Stimulated activated naive CD8-positive, alpha-beta T cell treated with anti-CD3 and anti-CD28 coated beads, Interleukin-15, Interleukin-2, amounts not matched to agents 100 ng/mL and 50 ng/mL, for 24 hours (primary cell): ENCODE results near the gene MAP4K4.

Experiments used
- H3K27ac Mint-ChIP-seq: one replicate; pipeline ENCODE4 v1.8.0; 2021; ENCODE audit warnings: mild to moderate bottlenecking, mixed read lengths
- H3K27me3 Mint-ChIP-seq: one replicate; pipeline ENCODE4 v1.8.0; 2021; ENCODE audit warnings: mixed read lengths
- H3K36me3 Mint-ChIP-seq: one replicate; pipeline ENCODE4 v1.8.0; 2021; ENCODE audit warnings: low read depth, mixed read lengths
- H3K4me1 Mint-ChIP-seq: one replicate; pipeline ENCODE4 v1.8.0; 2021; ENCODE audit warnings: low read depth, mixed read lengths
- H3K4me3 Mint-ChIP-seq: one replicate; pipeline ENCODE4 v1.8.0; 2021; ENCODE audit warnings: mild to moderate bottlenecking, mixed read lengths
- H3K9me3 Mint-ChIP-seq: one replicate; pipeline ENCODE4 v1.8.0; 2021; ENCODE audit warnings: mixed read lengths

MAP4K4 gene

GRCh38 chr2:101723371-101724124 is 26.0 kb downstream of the MAP4K4 start:
- Mint-ChIP-seq H3K4me3 (peak overlapping the region; percentile 35), H3K27me3 (no peaks in the 10 kb centered on the region), H3K27ac (peak overlapping the region; percentile 81), H3K4me1 (peaks cover 100% of the 10 kb centered on the region), H3K36me3 (peaks cover 39% of the 10 kb centered on the region), H3K9me3 (peaks cover 15% of the 10 kb centered on the region)

GRCh38 chr2:101724125-101724474 is 26.6 kb downstream of the MAP4K4 start:
- peaks cover 15% of the 10 kb centered on the region for H3K9me3 Mint-ChIP-seq
- peak overlapping the region; percentile 81 for H3K27ac Mint-ChIP-seq
- no peaks in the 10 kb centered on the region for H3K27me3 Mint-ChIP-seq
- H3K4me3 Mint-ChIP-seq: no peak overlapping the region
- peaks cover 100% of the 10 kb centered on the region for H3K4me1 Mint-ChIP-seq
- peaks cover 39% of the 10 kb centered on the region for H3K36me3 Mint-ChIP-seq

- peaks cover 100% of the 10 kb centered on the region for H3K4me1 Mint-ChIP-seq
Observed at GRCh38 chr2:101725038-101725437, 27.5 kb downstream of the MAP4K4 start.

GRCh38 chr2:101725515-101726192 is 28.1 kb downstream of the MAP4K4 start:
- Mint-ChIP-seq H3K4me3 (no peak overlapping the region), H3K27me3 (no peaks in the 10 kb centered on the region), H3K27ac (no peak overlapping the region), H3K4me1 (peaks cover 100% of the 10 kb centered on the region), H3K9me3 (peaks cover 11% of the 10 kb centered on the region), H3K36me3 (peaks cover 31% of the 10 kb centered on the region)

More at GRCh38 chr2:101725038-101725437, 27.5 kb downstream of the MAP4K4 start:
- Mint-ChIP-seq H3K9me3 (peaks cover 11% of the 10 kb centered on the region), H3K27ac (no peak overlapping the region), H3K27me3 (no peaks in the 10 kb centered on the region), H3K36me3 (peaks cover 31% of the 10 kb centered on the region), H3K4me3 (no peak overlapping the region)

GRCh38 chr2:101728865-101729264 is 31.4 kb downstream of the MAP4K4 start:
- H3K27ac Mint-ChIP-seq: peak overlapping the region; percentile 87

GRCh38 chr2:101729521-101730190 is 32.1 kb downstream of the MAP4K4 start:
- peaks cover 14% of the 10 kb centered on the region for H3K36me3 Mint-ChIP-seq
- peak overlapping the region; percentile 86 for H3K27ac Mint-ChIP-seq
- H3K4me1 Mint-ChIP-seq: peaks cover 97% of the 10 kb centered on the region
- no peaks in the 10 kb centered on the region for H3K27me3 Mint-ChIP-seq
- no peaks in the 10 kb centered on the region for H3K9me3 Mint-ChIP-seq
- H3K4me3 Mint-ChIP-seq: peak overlapping the region; percentile 82

More at GRCh38 chr2:101728865-101729264, 31.4 kb downstream of the MAP4K4 start:
- no peaks in the 10 kb centered on the region for H3K9me3 Mint-ChIP-seq
- H3K36me3 Mint-ChIP-seq: peaks cover 14% of the 10 kb centered on the region
- H3K4me1 Mint-ChIP-seq: peaks cover 97% of the 10 kb centered on the region
- H3K4me3 Mint-ChIP-seq: no peak overlapping the region
- no peaks in the 10 kb centered on the region for H3K27me3 Mint-ChIP-seq

- no peak overlapping the region for H3K4me3 Mint-ChIP-seq
- H3K27me3 Mint-ChIP-seq: no peaks in the 10 kb centered on the region
- no peak overlapping the region for H3K27ac Mint-ChIP-seq
- H3K4me1 Mint-ChIP-seq: peaks cover 97% of the 10 kb centered on the region
- no peaks in the 10 kb centered on the region for H3K9me3 Mint-ChIP-seq
- peaks cover 9% of the 10 kb centered on the region for H3K36me3 Mint-ChIP-seq
Observed at GRCh38 chr2:101731221-101732054, 33.9 kb downstream of the MAP4K4 start.

GRCh38 chr2:101732199-101732598 is 34.7 kb downstream of the MAP4K4 start:
- Mint-ChIP-seq H3K4me3 (no peak overlapping the region), H3K9me3 (no peaks in the 10 kb centered on the region), H3K4me1 (peaks cover 97% of the 10 kb centered on the region), H3K27me3 (no peaks in the 10 kb centered on the region), H3K27ac (peak overlapping the region; percentile 42), H3K36me3 (peaks cover 9% of the 10 kb centered on the region)

GRCh38 chr2:101732773-101733256 is 35.3 kb downstream of the MAP4K4 start:
- no peaks in the 10 kb centered on the region for H3K9me3 Mint-ChIP-seq
- H3K36me3 Mint-ChIP-seq: peaks cover 9% of the 10 kb centered on the region
- H3K27me3 Mint-ChIP-seq: no peaks in the 10 kb centered on the region
- H3K4me1 Mint-ChIP-seq: peaks cover 97% of the 10 kb centered on the region
- peak overlapping the region; percentile 71 for H3K27ac Mint-ChIP-seq
- H3K4me3 Mint-ChIP-seq: peak overlapping the region; percentile 18

- no peaks in the 10 kb centered on the region for H3K9me3 Mint-ChIP-seq
- H3K27ac Mint-ChIP-seq: peak overlapping the region; percentile 71
- peak overlapping the region; percentile 18 for H3K4me3 Mint-ChIP-seq
- peaks cover 97% of the 10 kb centered on the region for H3K4me1 Mint-ChIP-seq
- H3K36me3 Mint-ChIP-seq: peaks cover 9% of the 10 kb centered on the region
- H3K27me3 Mint-ChIP-seq: no peaks in the 10 kb centered on the region
Observed at GRCh38 chr2:101733257-101733993, 35.9 kb downstream of the MAP4K4 start.

- peaks cover 9% of the 10 kb centered on the region for H3K36me3 Mint-ChIP-seq
- H3K4me3 Mint-ChIP-seq: no peak overlapping the region
- peaks cover 97% of the 10 kb centered on the region for H3K4me1 Mint-ChIP-seq
- no peaks in the 10 kb centered on the region for H3K9me3 Mint-ChIP-seq
- H3K27ac Mint-ChIP-seq: no peak overlapping the region
- no peaks in the 10 kb centered on the region for H3K27me3 Mint-ChIP-seq
Observed at GRCh38 chr2:101734505-101735165, 37.1 kb downstream of the MAP4K4 start.

GRCh38 chr2:101735166-101735533 is 37.6 kb downstream of the MAP4K4 start:
- no peak overlapping the region for H3K4me3 Mint-ChIP-seq
- H3K36me3 Mint-ChIP-seq: peaks cover 7% of the 10 kb centered on the region
- no peak overlapping the region for H3K27ac Mint-ChIP-seq
- H3K9me3 Mint-ChIP-seq: no peaks in the 10 kb centered on the region
- H3K27me3 Mint-ChIP-seq: no peaks in the 10 kb centered on the region
- H3K4me1 Mint-ChIP-seq: peaks cover 95% of the 10 kb centered on the region

GRCh38 chr2:101736233-101736632 is 38.7 kb downstream of the MAP4K4 start:
- H3K36me3 Mint-ChIP-seq: peaks cover 6% of the 10 kb centered on the region
- H3K27ac Mint-ChIP-seq: peak overlapping the region; percentile 33
- H3K4me1 Mint-ChIP-seq: peaks cover 96% of the 10 kb centered on the region
- no peaks in the 10 kb centered on the region for H3K9me3 Mint-ChIP-seq
- H3K27me3 Mint-ChIP-seq: no peaks in the 10 kb centered on the region
- H3K4me3 Mint-ChIP-seq: no peak overlapping the region
